Measurements from ENCODE around the gene PUM2. TPM values are rescaled to one million over a fixed set of nuclear protein-coding genes. Genes with fewer than 3 reads are reported as not detected.

PUM2 gene
- total and polyA plus RNA-seq, 2 of the 8 experiments (the other 6 are each of a cell fraction or from before 2014, with no cell fraction given) = 46.6 to 114 TPM

- TF ChIP-seq CHD7 (IDR thresholded peaks at IDR 0.05; ENCODE audit: insufficient replicate concordance, low read length) = no peak
- TF ChIP-seq POU5F1 (IDR thresholded peaks at IDR 0.05; ENCODE audit: low read depth, low read length) = no peak
- no peak for TF ChIP-seq GTF2F1 (IDR thresholded peaks at IDR 0.05; ENCODE audit: borderline replicate concordance, low read depth, low read length)
- no peak for TF ChIP-seq CBX8 (IDR thresholded peaks at IDR 0.05; ENCODE audit: borderline replicate concordance, low read depth, low read length)
- no peak for TF ChIP-seq EZH2 (IDR thresholded peaks at IDR 0.05; ENCODE audit: low read depth, low read length, severe bottlenecking)
- TF ChIP-seq GABPA (IDR thresholded peaks at IDR 0.05; ENCODE audit: borderline replicate concordance, insufficient read depth, low read length) = no peak
- no peak for TF ChIP-seq RBBP5 (IDR thresholded peaks at IDR 0.05; ENCODE audit: borderline replicate concordance, low read depth, low read length)
- TF ChIP-seq PHF8 (conservative IDR thresholded peaks at IDR 0.05; ENCODE audit: low read depth, low read length) = no peak
- TF ChIP-seq HDAC6 (IDR thresholded peaks at IDR 0.05; ENCODE audit: low read depth, low read length) = no peak
Measured at GRCh38 chr2:20322527-20323300, 27.9 kb downstream of the PUM2 start (continued).

Data from H1 (cell line).